ENCODE results near the gene IPO9.

GRCh38 chr1:201780952-201781351, 48.0 kb upstream of the IPO9 start:
- TF ChIP-seq CTCF (IDR thresholded peaks at IDR 0.05) (no peak), POLR2A (IDR thresholded peaks at IDR 0.05) (no peak)

Measured in uterus (tissue), 2 donors.